OCI-M2 (cell line): Measurements from ENCODE around the gene PLEKHH1.

Experiments
- DNase-seq: peaks from one replicate; lab custom pipeline; 2025; ENCODE audit not compliant: unreplicated experiment; lab: John Stamatoyannopoulos, UW

The PLEKHH1 gene

GRCh38 chr14:67562025-67562775, 29.1 kb downstream of the PLEKHH1 start:
- DNase-seq, result no peak

GRCh38 chr14:67562776-67563150, 29.7 kb downstream of the PLEKHH1 start:
- no peak for DNase-seq

- no peak for DNase-seq
Measured at GRCh38 chr14:67564236-67564635, 31.1 kb downstream of the PLEKHH1 start.

- DNase-seq, result no peak
Measured at GRCh38 chr14:67566908-67567307, 33.8 kb downstream of the PLEKHH1 start.

GRCh38 chr14:67567654-67568053, 34.6 kb downstream of the PLEKHH1 start:
- DNase-seq, result no peak

- no peak for DNase-seq
Measured at GRCh38 chr14:67569011-67569650, 36.0 kb downstream of the PLEKHH1 start.

GRCh38 chr14:67569651-67570290, 36.7 kb downstream of the PLEKHH1 start:
- no peak for DNase-seq

GRCh38 chr14:67570453-67570852, 37.4 kb downstream of the PLEKHH1 start:
- no peak for DNase-seq

GRCh38 chr14:67571275-67571990, 38.3 kb downstream of the PLEKHH1 start:
- no peak for DNase-seq

- DNase-seq, result no peak
Measured at GRCh38 chr14:67571991-67572323, 38.9 kb downstream of the PLEKHH1 start.

- DNase-seq, result no peak
Measured at GRCh38 chr14:67572608-67573007, 39.5 kb downstream of the PLEKHH1 start.

- DNase-seq, result no peak
Measured at GRCh38 chr14:67573228-67574010, 40.3 kb downstream of the PLEKHH1 start.

- DNase-seq, result no peak
Measured at GRCh38 chr14:67574156-67574555, 41.1 kb downstream of the PLEKHH1 start.

GRCh38 chr14:67574806-67575205, 41.7 kb downstream of the PLEKHH1 start:
- no peak for DNase-seq

GRCh38 chr14:67575684-67576083, 42.6 kb downstream of the PLEKHH1 start:
- no peak for DNase-seq

GRCh38 chr14:67576216-67576955, 43.3 kb downstream of the PLEKHH1 start:
- DNase-seq, result no peak

- DNase-seq, result no peak
Measured at GRCh38 chr14:67577181-67577808, 44.2 kb downstream of the PLEKHH1 start.

GRCh38 chr14:67577909-67578749, 45.0 kb downstream of the PLEKHH1 start:
- no peak for DNase-seq

- no peak for DNase-seq
Measured at GRCh38 chr14:67579040-67579439, 46.0 kb downstream of the PLEKHH1 start.
